Astrocyte (in vitro differentiated cells and primary cell): ENCODE measurements around the gene RFX7. TPM values are rescaled to one million over a fixed set of nuclear protein-coding genes. Genes with fewer than 3 reads are reported as not detected.

Experiments
- DNase-seq: peaks from one replicate; pipeline ENCODE4 v3.0.0-alpha.2; 2010; ENCODE audit warnings: low read depth
- FAIRE-seq: peaks from 2 replicates; lab custom pipeline; 2011; peaks lifted over from hg19 to GRCh38; lab: Jason Lieb, UNC
- H2AFZ ChIP-seq: 2 replicates; pipeline ENCODE4 v1.6.0; 2012; ENCODE audit warnings: low read depth, low read length, inconsistent platforms
- H3K27ac ChIP-seq: 2 replicates; pipeline ENCODE4 v1.5.1; 2011; ENCODE audit warnings: low read depth, low read length, inconsistent platforms
- H3K27me3 ChIP-seq: 2 replicates; pipeline ENCODE4 v1.6.0; 2011; ENCODE audit warnings: low read length, inconsistent platforms; ENCODE audit not compliant: insufficient read depth
- H3K36me3 ChIP-seq: 2 replicates; pipeline ENCODE4 v1.5.1; 2011; ENCODE audit warnings: low read length, inconsistent platforms; ENCODE audit not compliant: insufficient read depth
- H3K4me1 ChIP-seq: 2 replicates; pipeline ENCODE4 v1.5.1; 2011; ENCODE audit warnings: low read length, inconsistent platforms; ENCODE audit not compliant: insufficient read depth
- H3K4me2 ChIP-seq: 2 replicates; pipeline ENCODE4 v1.6.0; 2012; ENCODE audit warnings: low read length, inconsistent platforms
- H3K4me3 ChIP-seq: 2 replicates; pipeline ENCODE4 v1.5.1; 2011; ENCODE audit warnings: low read depth, mild to moderate bottlenecking, low read length, inconsistent platforms; ENCODE audit not compliant: insufficient read depth
- H3K79me2 ChIP-seq: 2 replicates; pipeline ENCODE4 v1.6.0; 2012; ENCODE audit warnings: mild to moderate bottlenecking, low read length, inconsistent platforms; ENCODE audit not compliant: insufficient read depth
- H3K9ac ChIP-seq: 2 replicates; pipeline ENCODE4 v1.6.0; 2012; ENCODE audit warnings: mild to moderate bottlenecking, low read length, inconsistent platforms
- H3K9me3 ChIP-seq: 2 replicates; pipeline ENCODE4 v1.5.1; 2012; ENCODE audit warnings: low read depth, mild to moderate bottlenecking, low read length, inconsistent platforms; ENCODE audit not compliant: insufficient read depth
- H4K20me1 ChIP-seq: 2 replicates; pipeline ENCODE4 v1.6.0; 2012; ENCODE audit warnings: low read length, inconsistent platforms; ENCODE audit not compliant: insufficient read depth
- H3K27ac Mint-ChIP-seq: one replicate; pipeline ENCODE4 v1.8.0; 2021; ENCODE audit warnings: mild to moderate bottlenecking, mixed read lengths; ENCODE audit not compliant: unreplicated experiment
- H3K27me3 Mint-ChIP-seq: one replicate; pipeline ENCODE4 v1.8.0; 2021; ENCODE audit warnings: low read depth, mixed read lengths; ENCODE audit not compliant: unreplicated experiment
- H3K36me3 Mint-ChIP-seq: one replicate; pipeline ENCODE4 v1.8.0; 2021; ENCODE audit warnings: low read depth, mixed read lengths; ENCODE audit not compliant: unreplicated experiment
- H3K4me1 Mint-ChIP-seq: one replicate; pipeline ENCODE4 v1.8.0; 2021; ENCODE audit warnings: low read depth, mixed read lengths; ENCODE audit not compliant: unreplicated experiment
- H3K4me3 Mint-ChIP-seq: one replicate; pipeline ENCODE4 v1.8.0; 2021; ENCODE audit warnings: mild to moderate bottlenecking, moderate library complexity, mixed read lengths; ENCODE audit not compliant: unreplicated experiment
- H3K9me3 Mint-ChIP-seq: one replicate; pipeline ENCODE4 v1.8.0; 2021; ENCODE audit warnings: mild to moderate bottlenecking, mixed read lengths; ENCODE audit not compliant: unreplicated experiment
- EZH2 ChIP-seq: IDR thresholded peaks from 2 replicates; pipeline ENCODE4 v1.6.1; 2012; ENCODE audit warnings: mild to moderate bottlenecking, low read length, inconsistent platforms; ENCODE audit not compliant: insufficient read depth
- total RNA-seq: library from RNA; stranded (reverse); gene quantifications from 2 replicates; pipeline ENCODE4 v1.2.1, GENCODE V29; 2021
- TF ChIP-seq, protein P1 (sequence below): IDR thresholded peaks from 2 replicates; pipeline ENCODE4 v1.5.1; 2011; ENCODE audit warnings: low read depth, mild to moderate bottlenecking, inconsistent platforms, low read length, moderate library complexity; ENCODE audit not compliant: insufficient read depth

Gene RFX7
- total RNA-seq, 1 donor from 2014 or later = 46.3 TPM

DNA sequence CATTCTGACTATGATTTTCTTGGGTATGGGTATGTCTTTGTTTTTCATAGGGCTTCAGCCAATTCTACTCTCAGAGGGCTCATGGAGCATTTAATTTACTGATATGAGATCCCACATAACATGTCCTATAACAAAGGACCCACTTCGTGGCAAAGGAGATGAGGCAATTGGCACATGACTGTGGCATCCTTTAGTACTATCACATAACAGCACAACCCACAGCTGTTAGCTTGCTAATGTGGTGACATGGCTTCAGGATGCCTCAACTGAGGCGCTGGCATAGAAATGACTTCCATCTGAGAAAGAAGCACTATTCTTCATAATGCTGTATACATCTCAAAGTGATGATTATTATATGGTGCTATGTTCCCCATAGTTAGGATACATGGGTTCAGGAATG lies 48.1 kb upstream of the RFX7 start:
- no peak for DNase-seq

DNA sequence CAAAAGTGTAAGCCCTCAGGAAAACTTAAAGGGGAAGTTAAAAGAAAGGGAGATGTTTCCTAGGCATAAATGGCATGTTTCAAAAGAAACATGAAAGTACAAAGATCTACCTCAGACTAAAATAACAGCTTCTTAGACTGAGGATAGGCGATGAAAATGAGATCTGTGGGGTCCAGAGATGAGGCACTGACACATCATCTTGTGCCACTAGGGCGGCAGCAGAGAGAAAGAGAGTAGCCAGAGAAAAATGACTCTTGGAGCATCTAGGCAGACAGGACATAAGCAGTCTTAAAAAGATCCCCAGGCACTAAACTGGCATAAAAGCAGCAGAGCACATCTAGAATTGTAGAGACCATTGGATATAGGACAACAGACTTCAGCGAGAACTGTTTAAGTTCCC lies 42.5 kb upstream of the RFX7 start:
- H3K9me3 ChIP-seq = no peaks in the 10 kb centered on the region
- H3K79me2 ChIP-seq = no peaks in the 10 kb centered on the region
- peaks cover 7% of the 10 kb centered on the region for H3K9me3 Mint-ChIP-seq
- H4K20me1 ChIP-seq = no peaks in the 10 kb centered on the region
- no peak overlapping the region for H3K4me3 Mint-ChIP-seq
- H3K36me3 Mint-ChIP-seq = no peaks in the 10 kb centered on the region
- peaks cover 3% of the 10 kb centered on the region for H3K27me3 ChIP-seq
- H3K4me1 Mint-ChIP-seq = no peaks in the 10 kb centered on the region
- no peak overlapping the region for H3K4me3 ChIP-seq
- TF ChIP-seq, protein P1, sequence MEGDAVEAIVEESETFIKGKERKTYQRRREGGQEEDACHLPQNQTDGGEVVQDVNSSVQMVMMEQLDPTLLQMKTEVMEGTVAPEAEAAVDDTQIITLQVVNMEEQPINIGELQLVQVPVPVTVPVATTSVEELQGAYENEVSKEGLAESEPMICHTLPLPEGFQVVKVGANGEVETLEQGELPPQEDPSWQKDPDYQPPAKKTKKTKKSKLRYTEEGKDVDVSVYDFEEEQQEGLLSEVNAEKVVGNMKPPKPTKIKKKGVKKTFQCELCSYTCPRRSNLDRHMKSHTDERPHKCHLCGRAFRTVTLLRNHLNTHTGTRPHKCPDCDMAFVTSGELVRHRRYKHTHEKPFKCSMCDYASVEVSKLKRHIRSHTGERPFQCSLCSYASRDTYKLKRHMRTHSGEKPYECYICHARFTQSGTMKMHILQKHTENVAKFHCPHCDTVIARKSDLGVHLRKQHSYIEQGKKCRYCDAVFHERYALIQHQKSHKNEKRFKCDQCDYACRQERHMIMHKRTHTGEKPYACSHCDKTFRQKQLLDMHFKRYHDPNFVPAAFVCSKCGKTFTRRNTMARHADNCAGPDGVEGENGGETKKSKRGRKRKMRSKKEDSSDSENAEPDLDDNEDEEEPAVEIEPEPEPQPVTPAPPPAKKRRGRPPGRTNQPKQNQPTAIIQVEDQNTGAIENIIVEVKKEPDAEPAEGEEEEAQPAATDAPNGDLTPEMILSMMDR = no peak
- no peak for TF ChIP-seq EZH2
- H3K36me3 ChIP-seq = no peaks in the 10 kb centered on the region
- DNase-seq = no peak
- H3K27me3 Mint-ChIP-seq = peaks cover 2% of the 10 kb centered on the region
- FAIRE-seq = no peak
- no peak overlapping the region for H2AFZ ChIP-seq
- no peak overlapping the region for H3K9ac ChIP-seq
- H3K27ac Mint-ChIP-seq = no peak overlapping the region
- H3K4me1 ChIP-seq = no peaks in the 10 kb centered on the region
- H3K27ac ChIP-seq = no peak overlapping the region
- H3K4me2 ChIP-seq = no peak overlapping the region

More for the DNA sequence above, 48.1 kb upstream of the RFX7 start:
- Mint-ChIP-seq H3K4me3 (no peak overlapping the region), H3K36me3 (no peaks in the 10 kb centered on the region), H3K27me3 (no peaks in the 10 kb centered on the region), H3K9me3 (peaks cover 10% of the 10 kb centered on the region), H3K4me1 (no peaks in the 10 kb centered on the region), H3K27ac (no peak overlapping the region)
- no peak overlapping the region for H3K9ac ChIP-seq
- H3K4me1 ChIP-seq = no peaks in the 10 kb centered on the region
- TF ChIP-seq, protein P1 = no peak
- no peak for TF ChIP-seq EZH2
- no peaks in the 10 kb centered on the region for H3K9me3 ChIP-seq
- no peaks in the 10 kb centered on the region for H3K27me3 ChIP-seq
- no peaks in the 10 kb centered on the region for H3K36me3 ChIP-seq
- no peaks in the 10 kb centered on the region for H3K79me2 ChIP-seq
- no peak overlapping the region for H3K27ac ChIP-seq
- H3K4me3 ChIP-seq = no peak overlapping the region
- FAIRE-seq = no peak
- H4K20me1 ChIP-seq = no peaks in the 10 kb centered on the region
- H2AFZ ChIP-seq = no peak overlapping the region
- H3K4me2 ChIP-seq = no peak overlapping the region

DNA sequence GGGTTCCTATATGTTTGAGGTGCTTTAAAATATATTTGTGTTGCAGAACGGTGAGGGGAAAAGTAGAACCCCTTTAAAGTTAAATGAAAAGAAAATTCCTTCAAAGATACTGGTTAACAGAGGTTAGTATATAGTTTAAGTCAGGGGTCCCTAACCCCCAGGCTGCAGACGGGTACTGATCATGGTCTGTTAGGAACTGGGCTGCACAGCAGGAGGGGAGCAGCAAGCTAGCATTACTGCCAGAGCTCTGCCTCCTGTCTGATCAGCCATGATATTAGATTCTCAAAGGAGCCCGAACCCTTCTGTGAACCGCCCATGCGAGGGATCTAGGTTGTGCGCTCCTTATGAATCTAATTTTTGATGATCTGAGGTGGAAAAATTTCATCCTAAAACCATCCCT lies 37.5 kb upstream of the RFX7 start:
- H3K27ac Mint-ChIP-seq = no peak overlapping the region
- H3K4me3 Mint-ChIP-seq = no peak overlapping the region
- Histone ChIP-seq H3K27me3 (peaks cover 3% of the 10 kb centered on the region), H3K4me1 (no peaks in the 10 kb centered on the region), H3K9ac (no peak overlapping the region), H3K27ac (no peak overlapping the region), H3K79me2 (no peaks in the 10 kb centered on the region), H3K4me2 (no peak overlapping the region), H2AFZ (no peak overlapping the region), H3K4me3 (no peak overlapping the region), H4K20me1 (no peaks in the 10 kb centered on the region), H3K9me3 (no peaks in the 10 kb centered on the region), H3K36me3 (no peaks in the 10 kb centered on the region)
- H3K9me3 Mint-ChIP-seq = no peaks in the 10 kb centered on the region
- no peaks in the 10 kb centered on the region for H3K4me1 Mint-ChIP-seq
- DNase-seq = no peak
- TF ChIP-seq, protein P1 = no peak
- TF ChIP-seq EZH2 = no peak
- H3K27me3 Mint-ChIP-seq = peaks cover 8% of the 10 kb centered on the region
- no peak for FAIRE-seq
- peaks cover 2% of the 10 kb centered on the region for H3K36me3 Mint-ChIP-seq
